Fibroblast of mammary gland (primary cell): ENCODE measurements around the gene SEC61A2.

Experiments used
- DNase-seq: peaks from one replicate; pipeline ENCODE4 v3.0.0-alpha.2; 2010; ENCODE audit warnings: low read depth
- H3K4me3 ChIP-seq: 2 replicates; pipeline ENCODE4 v1.5.1; 2011; ENCODE audit warnings: low read depth, mild to moderate bottlenecking, low read length, moderate library complexity; ENCODE audit not compliant: control insufficient read depth
- TF ChIP-seq, protein P1 (sequence below): conservative IDR thresholded peaks from 2 replicates; pipeline ENCODE4 v1.5.1; 2011; ENCODE audit warnings: low read depth, low read length, inconsistent platforms; ENCODE audit not compliant: control insufficient read depth, insufficient read depth

SEC61A2 gene

DNA sequence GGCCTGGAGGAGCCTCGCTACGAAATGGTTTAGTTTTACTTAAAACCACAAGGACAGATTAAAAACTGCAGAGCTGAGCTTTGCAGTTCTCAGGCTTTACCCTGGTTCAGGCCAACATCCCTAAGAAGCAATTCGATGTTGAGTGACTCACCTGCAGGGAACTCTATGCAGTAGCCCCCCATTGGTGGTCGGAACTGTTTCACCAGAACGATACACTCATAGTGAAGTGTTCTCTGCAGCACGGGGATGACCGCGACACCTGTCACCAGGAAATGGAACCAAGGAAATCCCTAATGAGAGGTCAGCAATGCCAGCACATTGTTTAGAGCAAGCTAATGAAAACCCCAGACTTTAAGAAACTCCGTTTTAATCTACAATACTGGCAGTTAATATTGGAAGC lies 48.2 kb downstream of the SEC61A2 start:
- no peak overlapping the region for H3K4me3 ChIP-seq
- TF ChIP-seq, protein P1, sequence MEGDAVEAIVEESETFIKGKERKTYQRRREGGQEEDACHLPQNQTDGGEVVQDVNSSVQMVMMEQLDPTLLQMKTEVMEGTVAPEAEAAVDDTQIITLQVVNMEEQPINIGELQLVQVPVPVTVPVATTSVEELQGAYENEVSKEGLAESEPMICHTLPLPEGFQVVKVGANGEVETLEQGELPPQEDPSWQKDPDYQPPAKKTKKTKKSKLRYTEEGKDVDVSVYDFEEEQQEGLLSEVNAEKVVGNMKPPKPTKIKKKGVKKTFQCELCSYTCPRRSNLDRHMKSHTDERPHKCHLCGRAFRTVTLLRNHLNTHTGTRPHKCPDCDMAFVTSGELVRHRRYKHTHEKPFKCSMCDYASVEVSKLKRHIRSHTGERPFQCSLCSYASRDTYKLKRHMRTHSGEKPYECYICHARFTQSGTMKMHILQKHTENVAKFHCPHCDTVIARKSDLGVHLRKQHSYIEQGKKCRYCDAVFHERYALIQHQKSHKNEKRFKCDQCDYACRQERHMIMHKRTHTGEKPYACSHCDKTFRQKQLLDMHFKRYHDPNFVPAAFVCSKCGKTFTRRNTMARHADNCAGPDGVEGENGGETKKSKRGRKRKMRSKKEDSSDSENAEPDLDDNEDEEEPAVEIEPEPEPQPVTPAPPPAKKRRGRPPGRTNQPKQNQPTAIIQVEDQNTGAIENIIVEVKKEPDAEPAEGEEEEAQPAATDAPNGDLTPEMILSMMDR: no peak
- peak; percentile 55 for DNase-seq

DNA sequence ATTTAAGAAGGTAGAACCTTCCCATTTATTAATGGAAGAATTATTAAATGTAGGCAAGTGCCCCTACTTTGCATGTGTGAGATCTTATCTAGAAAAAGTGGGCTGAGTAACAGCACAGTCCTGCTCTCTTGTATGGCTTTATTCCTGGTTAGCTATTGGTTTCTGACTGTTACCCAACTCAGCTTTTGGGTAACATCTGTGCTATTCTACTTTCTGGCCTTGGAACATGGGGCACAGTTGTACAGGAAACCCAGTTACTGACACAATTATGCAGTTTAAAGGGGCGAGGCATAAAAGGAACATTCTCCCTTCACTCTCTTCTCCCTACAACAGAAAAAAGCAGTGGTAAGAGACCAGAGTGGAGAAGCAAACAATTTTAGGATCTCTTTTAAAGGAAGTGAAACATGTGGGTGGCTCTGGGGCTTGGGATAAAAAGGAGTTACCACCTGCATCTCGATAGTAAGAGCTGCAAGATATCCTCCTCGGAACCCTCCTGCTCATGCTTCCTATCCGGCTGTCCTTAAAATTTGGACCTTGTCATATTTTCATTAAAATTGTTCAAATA lies 50.2 kb downstream of the SEC61A2 start:
- no peak for DNase-seq
- TF ChIP-seq, protein P1: no peak
- no peak overlapping the region for H3K4me3 ChIP-seq

DNA sequence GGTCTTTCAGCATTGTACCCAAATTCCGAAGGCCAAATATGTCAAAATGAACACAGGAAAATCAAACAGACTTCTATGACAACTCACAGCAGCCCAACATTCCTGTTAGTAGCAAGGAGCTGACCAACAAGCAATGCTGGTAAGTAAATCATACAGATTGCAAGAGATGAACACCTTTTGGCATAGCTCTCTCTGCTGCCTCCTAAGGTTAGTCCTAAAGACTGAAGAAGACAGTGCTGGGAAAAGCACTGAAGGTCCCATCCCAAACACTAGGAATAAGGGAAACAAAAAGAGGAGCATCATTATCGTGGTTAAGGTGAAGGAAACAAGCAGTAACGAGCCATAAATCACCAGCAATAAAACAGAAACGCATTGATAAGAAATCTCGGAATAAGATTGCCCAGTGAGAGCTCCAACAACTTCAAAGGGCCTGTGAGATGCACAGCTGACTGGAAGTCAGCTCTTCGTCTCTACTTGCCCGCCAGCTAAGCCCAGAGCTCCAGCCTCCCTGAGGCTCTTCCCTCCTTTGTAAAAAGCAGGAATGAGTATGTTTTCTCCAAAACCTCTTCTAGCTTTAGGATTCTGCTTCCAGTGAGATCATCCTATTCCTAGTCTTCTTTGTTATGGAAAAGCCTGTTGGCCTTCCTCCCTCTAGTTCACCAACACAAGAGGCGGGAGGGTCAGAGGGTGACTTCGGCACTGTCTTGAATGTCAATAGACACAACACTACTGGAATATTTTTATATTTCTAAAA lies 50.9 kb downstream of the SEC61A2 start:
- no peak for DNase-seq
- TF ChIP-seq, protein P1: no peak
- no peak overlapping the region for H3K4me3 ChIP-seq

DNA sequence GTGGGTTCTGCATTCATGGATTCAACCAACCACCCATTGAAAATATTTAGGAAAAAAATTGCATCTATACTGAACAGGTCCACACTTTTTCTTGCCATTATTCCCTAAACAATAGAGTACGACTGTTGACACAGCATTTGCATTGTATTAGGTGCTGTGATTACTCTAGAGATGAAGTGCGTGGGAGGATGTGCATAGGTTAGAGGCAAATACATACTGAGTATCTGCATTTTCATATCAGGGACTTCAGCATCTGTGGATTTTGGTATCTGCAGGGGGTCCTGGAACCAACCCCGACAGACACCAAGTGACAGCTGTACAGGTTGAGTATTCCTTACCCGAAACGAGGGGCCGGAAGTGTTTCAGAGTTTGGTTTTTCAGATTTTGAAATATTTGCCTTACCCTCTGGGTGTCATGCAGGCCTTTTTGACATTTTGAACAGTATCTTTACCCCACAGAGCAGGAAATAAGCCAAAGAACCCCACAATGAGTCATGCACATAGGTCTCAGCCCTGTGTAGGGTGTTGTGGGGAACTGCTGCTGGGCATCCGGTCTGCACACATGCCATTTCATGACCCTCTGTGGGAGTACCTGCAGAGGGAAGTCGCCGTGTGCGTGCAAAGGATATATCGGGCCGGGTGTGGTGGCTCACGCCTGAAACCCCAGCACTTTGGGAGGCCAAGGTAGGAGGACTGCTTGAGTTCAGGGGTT lies 51.7 kb downstream of the SEC61A2 start:
- no peak for DNase-seq
- TF ChIP-seq, protein P1: no peak
- H3K4me3 ChIP-seq: no peak overlapping the region

DNA sequence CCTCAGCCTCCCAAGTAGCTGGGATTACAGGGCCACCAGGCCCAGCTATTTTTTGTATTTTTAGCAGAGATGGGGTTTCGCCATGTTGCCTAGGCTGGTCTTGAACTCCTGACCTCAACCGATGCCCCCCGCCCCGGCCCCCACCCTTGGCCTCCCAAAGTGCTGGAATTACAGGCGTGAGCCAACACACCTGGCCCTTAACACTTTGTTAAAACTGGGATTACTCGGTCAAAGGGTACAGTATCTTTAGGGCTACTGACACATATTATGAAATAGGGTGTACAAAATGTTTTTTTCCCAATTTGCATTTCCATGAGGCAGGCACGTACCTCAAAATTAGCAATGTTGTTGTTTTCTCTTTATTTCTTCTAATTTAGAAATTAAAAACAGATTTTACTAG lies 54.7 kb downstream of the SEC61A2 start:
- no peak overlapping the region for H3K4me3 ChIP-seq
- TF ChIP-seq, protein P1: no peak
- no peak for DNase-seq

DNA sequence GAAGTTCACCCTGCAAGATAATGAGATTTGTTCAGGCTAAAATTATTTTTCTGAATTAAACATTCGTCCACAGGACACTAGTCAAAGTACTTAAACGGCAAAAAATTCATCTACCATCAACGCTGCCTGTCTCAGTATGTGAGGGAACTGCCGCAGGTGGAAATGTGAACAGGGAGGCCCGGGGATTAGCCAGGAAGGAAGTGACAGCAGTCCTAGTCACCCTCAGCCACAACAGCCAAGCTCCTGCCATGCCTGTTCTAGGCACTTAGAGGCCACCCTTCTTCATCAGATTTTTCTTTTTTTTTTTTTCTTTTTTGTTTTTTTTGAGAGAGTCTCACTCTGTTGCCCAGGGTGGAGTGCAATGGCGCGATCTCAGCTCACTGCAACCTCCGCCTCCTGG lies 56.8 kb downstream of the SEC61A2 start:
- no peak overlapping the region for H3K4me3 ChIP-seq
- no peak for DNase-seq
- TF ChIP-seq, protein P1: no peak
